Loucy (cell line): ENCODE results near the gene COL1A1.

Source experiments
- H2AFZ ChIP-seq: fragments of 200-600 bp; sonication (generic); 2 replicates; pipeline ENCODE4 v1.6.0; 2016; ENCODE audit warnings: antibody characterized with exemption, mild to moderate bottlenecking, low read length, moderate library complexity
- H3F3A ChIP-seq: fragments of 200-600 bp; 2 replicates; pipeline ENCODE4 v1.6.0; 2016; ENCODE audit warnings: antibody characterized with exemption, low read depth, mild to moderate bottlenecking
- H3K27me3 ChIP-seq: fragments of 200-600 bp; sonication (generic); 2 replicates; pipeline ENCODE4 v1.6.1; 2014; ENCODE audit warnings: low read length, mild to moderate bottlenecking; ENCODE audit not compliant: insufficient read depth, poor library complexity, severe bottlenecking
- H3K36me3 ChIP-seq: fragments of 200-600 bp; sonication (generic); 2 replicates; pipeline ENCODE4 v1.6.1; 2016; ENCODE audit warnings: low read length; ENCODE audit not compliant: insufficient read depth
- H3K4me1 ChIP-seq: fragments of 200-600 bp; sonication (generic); 2 replicates; pipeline ENCODE4 v1.5.1; 2014; ENCODE audit warnings: low read length, mild to moderate bottlenecking; ENCODE audit not compliant: insufficient read depth, poor library complexity, severe bottlenecking
- H3K4me2 ChIP-seq: fragments of 200-600 bp; sonication (generic); 2 replicates; pipeline ENCODE4 v1.6.0; 2014; ENCODE audit warnings: antibody characterized with exemption, low read length, low read depth, mild to moderate bottlenecking; ENCODE audit not compliant: poor library complexity, severe bottlenecking
- H3K4me3 ChIP-seq: fragments of 200-600 bp; sonication (generic); 2 replicates; pipeline ENCODE4 v1.5.1; 2014; ENCODE audit warnings: low read length, mild to moderate bottlenecking, mixed read lengths; ENCODE audit not compliant: poor library complexity, severe bottlenecking
- H3K79me2 ChIP-seq: fragments of 200-600 bp; sonication (generic); 2 replicates; pipeline ENCODE4 v1.6.1; 2014; ENCODE audit warnings: low read length; ENCODE audit not compliant: insufficient read depth
- H3K9ac ChIP-seq: fragments of 200-600 bp; sonication (generic); 2 replicates; pipeline ENCODE4 v1.6.0; 2014; ENCODE audit warnings: mild to moderate bottlenecking, low read depth, low read length, moderate library complexity; ENCODE audit not compliant: poor library complexity, severe bottlenecking
- H3K9me2 ChIP-seq: fragments of 200-600 bp; sonication (generic); replicated peaks from 2 replicates; pipeline ENCODE4 v1.6.1; 2016; ENCODE audit warnings: low read depth, low read length, mixed read lengths
- H3K9me3 ChIP-seq: fragments of 200-600 bp; sonication (generic); 2 replicates; pipeline ENCODE4 v1.6.1; 2014; ENCODE audit warnings: mild to moderate bottlenecking, antibody characterized with exemption, low read length, low read depth; ENCODE audit not compliant: insufficient read depth
- H4K20me1 ChIP-seq: fragments of 200-600 bp; sonication (generic); 2 replicates; pipeline ENCODE4 v1.6.0; 2014; ENCODE audit warnings: antibody characterized with exemption, low read length, mild to moderate bottlenecking; ENCODE audit not compliant: insufficient read depth, poor library complexity, severe bottlenecking
- EZH2phosphoT487 ChIP-seq: fragments of 200-600 bp; IDR thresholded peaks from 2 replicates; pipeline ENCODE4 v1.6.1; 2018; ENCODE audit warnings: antibody characterized with exemption, mild to moderate bottlenecking, moderate library complexity, borderline replicate concordance
- TF ChIP-seq, protein P1 (sequence below): fragments of 200-600 bp; sonication (generic); conservative IDR thresholded peaks from 2 replicates; pipeline ENCODE4 v1.5.1; 2014; ENCODE audit warnings: mild to moderate bottlenecking, antibody characterized with exemption, low read length

COL1A1 gene

DNA sequence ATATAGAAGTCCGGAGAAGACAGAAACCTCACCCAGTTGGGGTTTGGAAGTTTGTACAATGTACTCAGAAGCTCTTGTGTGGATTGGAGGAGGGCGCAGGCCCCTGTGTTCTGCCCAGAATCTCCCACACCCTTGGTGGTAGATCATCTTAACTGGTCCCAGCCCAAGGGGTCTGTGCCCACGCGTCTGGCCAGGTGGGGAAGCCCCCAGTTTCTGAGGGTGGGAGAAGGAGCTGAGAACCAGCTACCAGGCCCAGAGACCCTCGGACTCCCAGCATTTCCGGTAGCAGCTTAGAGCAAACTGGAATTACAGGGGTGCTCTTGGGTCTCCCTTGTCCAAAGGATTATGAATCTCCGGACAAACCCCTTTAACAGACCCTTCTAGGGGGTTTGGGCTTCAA, 48.7 kb downstream of the COL1A1 start:
- Histone ChIP-seq H3F3A (no peaks in the 10 kb centered on the region), H3K9ac (peak overlapping the region; percentile 78), H3K4me2 (peak overlapping the region; percentile 92), H3K9me2 (no peaks in the 10 kb centered on the region), H3K4me1 (peaks cover 31% of the 10 kb centered on the region), H2AFZ (no peak overlapping the region), H3K36me3 (no peaks in the 10 kb centered on the region), H4K20me1 (peaks cover 26% of the 10 kb centered on the region), H3K9me3 (no peaks in the 10 kb centered on the region), H3K4me3 (peak overlapping the region; percentile 82), H3K79me2 (peaks cover 31% of the 10 kb centered on the region), H3K27me3 (no peaks in the 10 kb centered on the region)
- TF ChIP-seq, protein P1, sequence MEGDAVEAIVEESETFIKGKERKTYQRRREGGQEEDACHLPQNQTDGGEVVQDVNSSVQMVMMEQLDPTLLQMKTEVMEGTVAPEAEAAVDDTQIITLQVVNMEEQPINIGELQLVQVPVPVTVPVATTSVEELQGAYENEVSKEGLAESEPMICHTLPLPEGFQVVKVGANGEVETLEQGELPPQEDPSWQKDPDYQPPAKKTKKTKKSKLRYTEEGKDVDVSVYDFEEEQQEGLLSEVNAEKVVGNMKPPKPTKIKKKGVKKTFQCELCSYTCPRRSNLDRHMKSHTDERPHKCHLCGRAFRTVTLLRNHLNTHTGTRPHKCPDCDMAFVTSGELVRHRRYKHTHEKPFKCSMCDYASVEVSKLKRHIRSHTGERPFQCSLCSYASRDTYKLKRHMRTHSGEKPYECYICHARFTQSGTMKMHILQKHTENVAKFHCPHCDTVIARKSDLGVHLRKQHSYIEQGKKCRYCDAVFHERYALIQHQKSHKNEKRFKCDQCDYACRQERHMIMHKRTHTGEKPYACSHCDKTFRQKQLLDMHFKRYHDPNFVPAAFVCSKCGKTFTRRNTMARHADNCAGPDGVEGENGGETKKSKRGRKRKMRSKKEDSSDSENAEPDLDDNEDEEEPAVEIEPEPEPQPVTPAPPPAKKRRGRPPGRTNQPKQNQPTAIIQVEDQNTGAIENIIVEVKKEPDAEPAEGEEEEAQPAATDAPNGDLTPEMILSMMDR = no peak
- no peak for TF ChIP-seq EZH2phosphoT487

DNA sequence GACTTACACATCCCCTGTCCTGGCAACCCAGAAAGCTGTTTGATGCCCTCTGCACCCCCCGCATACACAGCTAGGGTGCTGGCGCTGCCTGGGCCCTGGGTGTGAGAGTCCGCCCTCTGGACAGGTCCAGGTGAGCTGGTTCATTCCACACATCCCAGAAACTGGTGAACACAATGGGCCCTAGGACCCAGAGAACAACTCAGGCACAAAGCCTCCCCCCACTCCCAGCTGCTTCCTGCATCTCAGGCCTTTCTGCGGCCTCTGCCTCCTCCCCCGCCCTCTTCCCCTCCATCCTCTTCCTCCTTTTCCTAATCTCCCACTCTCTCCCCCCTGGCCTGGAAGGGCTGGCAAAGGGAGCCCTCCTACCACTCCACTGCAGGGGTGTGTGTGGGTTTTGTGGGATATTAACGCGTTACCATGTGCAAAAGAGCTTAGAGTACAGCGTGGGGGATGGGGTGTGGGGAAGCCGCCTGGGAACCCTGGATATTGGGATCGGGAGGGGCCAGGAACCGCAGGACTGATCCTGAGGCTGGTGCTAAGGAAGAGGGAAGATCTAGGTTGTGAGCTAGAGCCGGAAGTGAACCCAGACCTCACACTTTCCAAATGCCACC, 49.4 kb downstream of the COL1A1 start:
- peak overlapping the region; percentile 30; the same call in 1 of the 2 replicates for H2AFZ ChIP-seq
- no peaks in the 10 kb centered on the region for H3F3A ChIP-seq
- H3K4me2 ChIP-seq = peak overlapping the region; percentile 92
- H3K9ac ChIP-seq = peak overlapping the region; percentile 78
- H3K4me1 ChIP-seq = peaks cover 37% of the 10 kb centered on the region
- H3K9me2 ChIP-seq = no peaks in the 10 kb centered on the region
- peaks cover 38% of the 10 kb centered on the region for H3K79me2 ChIP-seq
- H4K20me1 ChIP-seq = peaks cover 33% of the 10 kb centered on the region
- H3K27me3 ChIP-seq = no peaks in the 10 kb centered on the region
- peak overlapping the region; percentile 82 for H3K4me3 ChIP-seq
- TF ChIP-seq, protein P1 = no peak
- TF ChIP-seq EZH2phosphoT487 = no peak
- no peaks in the 10 kb centered on the region for H3K36me3 ChIP-seq
- H3K9me3 ChIP-seq = no peaks in the 10 kb centered on the region

DNA sequence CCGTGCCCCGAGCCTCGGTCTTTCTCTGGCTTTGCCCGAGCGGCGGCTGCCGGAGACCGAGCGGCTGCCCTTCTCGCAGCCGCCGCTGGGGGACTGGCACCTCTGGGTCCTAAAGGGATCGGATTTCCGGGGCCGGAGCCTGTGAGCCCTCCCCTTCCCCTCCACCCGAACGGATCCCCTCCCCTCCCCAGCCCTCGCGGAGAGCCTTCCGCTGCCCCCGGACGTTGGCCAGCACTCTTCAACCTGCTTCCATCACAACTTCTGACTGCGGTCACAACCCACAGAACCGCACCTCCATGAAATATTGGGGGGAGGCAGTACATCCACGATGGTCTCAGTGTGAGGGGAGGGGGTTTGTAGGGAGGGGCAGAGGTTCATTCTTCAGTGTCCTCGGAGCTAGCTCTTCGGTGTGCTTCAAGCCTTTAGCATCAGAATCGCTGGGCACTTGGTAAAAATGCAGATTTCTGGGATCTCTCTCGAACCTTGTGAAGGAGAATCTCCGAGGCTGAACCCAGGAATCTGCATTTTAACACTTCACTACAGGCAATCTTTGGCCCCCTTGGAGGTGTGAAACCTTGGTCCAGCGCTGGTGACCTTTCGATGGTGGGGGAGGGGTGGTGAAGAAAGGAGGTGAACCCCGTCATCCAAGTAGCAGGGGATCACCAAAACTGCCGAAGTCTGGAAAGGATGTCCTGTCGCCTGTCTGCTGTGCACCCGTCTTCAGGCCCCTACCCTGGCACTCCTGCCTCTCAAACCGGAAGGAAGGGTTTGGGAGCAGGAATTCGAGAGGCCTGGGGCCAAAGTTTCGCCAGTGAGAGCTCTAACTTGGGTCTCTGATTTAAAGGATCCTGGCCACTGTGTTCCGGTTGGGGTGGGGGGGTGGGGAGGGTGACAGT, 50.1 kb downstream of the COL1A1 start:
- Histone ChIP-seq H4K20me1 (peaks cover 40% of the 10 kb centered on the region), H3F3A (no peaks in the 10 kb centered on the region), H3K27me3 (no peaks in the 10 kb centered on the region), H2AFZ (peak overlapping the region; percentile 64; the same call in 1 of the 2 replicates), H3K79me2 (peaks cover 45% of the 10 kb centered on the region), H3K9me2 (no peaks in the 10 kb centered on the region), H3K4me3 (peak overlapping the region; percentile 82), H3K4me1 (peaks cover 44% of the 10 kb centered on the region), H3K9me3 (no peaks in the 10 kb centered on the region), H3K9ac (peak overlapping the region; percentile 99), H3K4me2 (peak overlapping the region; percentile 92), H3K36me3 (no peaks in the 10 kb centered on the region)
- TF ChIP-seq, protein P1 = no peak; the same call in 1 of the 2 replicates
- no peak for TF ChIP-seq EZH2phosphoT487
